H9 (cell line): ENCODE measurements around the gene SUPT7L. TPM values are rescaled to one million over a fixed set of nuclear protein-coding genes. Genes with fewer than 3 reads are reported as not detected.

Experiments used
- DNase-seq: peaks from one replicate; pipeline ENCODE4 v3.0.0-alpha.2; 2017
- H2AFZ ChIP-seq: one replicate; pipeline ENCODE4 v1.6.1; 2013; ENCODE audit warnings: mild to moderate bottlenecking, low read length, control low read depth, moderate library complexity
- H2AK5ac ChIP-seq: 2 replicates; pipeline ENCODE4 v1.6.1; 2013; ENCODE audit warnings: low read length, control low read depth, mixed read lengths; ENCODE audit not compliant: insufficient read length
- H2BK120ac ChIP-seq: one replicate; pipeline ENCODE4 v1.6.1; 2013; ENCODE audit warnings: low read depth, mild to moderate bottlenecking, low read length, control low read depth, inconsistent platforms; ENCODE audit not compliant: poor library complexity, severe bottlenecking
- H2BK12ac ChIP-seq: 2 replicates; pipeline ENCODE4 v1.6.1; 2013; ENCODE audit warnings: low read length, control low read depth, mixed read lengths, low read depth; ENCODE audit not compliant: insufficient read length
- H2BK15ac ChIP-seq: 2 replicates; pipeline ENCODE4 v1.6.1; 2013; ENCODE audit warnings: low read depth, low read length, control low read depth
- H2BK20ac ChIP-seq: one replicate; pipeline ENCODE4 v1.6.1; 2013; ENCODE audit warnings: low read depth, mild to moderate bottlenecking, low read length, control low read depth, inconsistent platforms; ENCODE audit not compliant: poor library complexity, severe bottlenecking
- H2BK5ac ChIP-seq: 2 replicates; pipeline ENCODE4 v1.6.1; 2013; ENCODE audit warnings: low read length, control low read depth, mixed read lengths; ENCODE audit not compliant: insufficient read length
- H3K14ac ChIP-seq: 2 replicates; pipeline ENCODE4 v1.6.1; 2013; ENCODE audit warnings: low read length, control low read depth; ENCODE audit not compliant: insufficient read depth
- H3K18ac ChIP-seq: 2 replicates; pipeline ENCODE4 v1.6.1; 2013; ENCODE audit warnings: low read depth, mild to moderate bottlenecking, mixed read lengths, low read length, control low read depth; ENCODE audit not compliant: insufficient read length
- H3K23ac ChIP-seq: 2 replicates; pipeline ENCODE4 v1.6.1; 2013; ENCODE audit warnings: low read length, control low read depth, mixed read lengths, low read depth; ENCODE audit not compliant: insufficient read length
- H3K23me2 ChIP-seq: 2 replicates; pipeline ENCODE4 v1.6.1; 2013; ENCODE audit warnings: low read depth, mild to moderate bottlenecking, mixed read lengths, low read length, control low read depth; ENCODE audit not compliant: insufficient read length, poor library complexity, severe bottlenecking
- H3K27ac ChIP-seq: 2 replicates; pipeline ENCODE4 v1.5.1; 2013; ENCODE audit warnings: low read length, control low read depth, mixed read lengths, low read depth; ENCODE audit not compliant: insufficient read length
- H3K27me3 ChIP-seq: 2 replicates; pipeline ENCODE4 v1.6.1; 2013; ENCODE audit warnings: low read length, control low read depth, inconsistent platforms; ENCODE audit not compliant: insufficient read depth
- H3K4ac ChIP-seq: 2 replicates; pipeline ENCODE4 v1.6.1; 2013; ENCODE audit warnings: low read depth, mild to moderate bottlenecking, control low read depth, inconsistent platforms, low read length, moderate library complexity
- H3K4me1 ChIP-seq: 2 replicates; pipeline ENCODE4 v1.6.1; 2013; ENCODE audit warnings: low read length, control low read depth, inconsistent platforms; ENCODE audit not compliant: insufficient read depth
- H3K4me2 ChIP-seq: 2 replicates; pipeline ENCODE4 v1.6.1; 2013; ENCODE audit warnings: low read length, control low read depth, mixed read lengths; ENCODE audit not compliant: insufficient read length, insufficient read depth
- H3K56ac ChIP-seq: 2 replicates; pipeline ENCODE4 v1.6.1; 2013; ENCODE audit warnings: low read depth, mild to moderate bottlenecking, mixed read lengths, low read length, control low read depth; ENCODE audit not compliant: insufficient read length
- H3K79me1 ChIP-seq: 2 replicates; pipeline ENCODE4 v1.6.1; 2013; ENCODE audit warnings: low read depth, mild to moderate bottlenecking, moderate library complexity, low read length, control low read depth, inconsistent platforms; ENCODE audit not compliant: insufficient read depth, poor library complexity, severe bottlenecking
- H3K79me2 ChIP-seq: 2 replicates; pipeline ENCODE4 v1.6.1; 2013; ENCODE audit warnings: low read length, control low read depth, inconsistent platforms; ENCODE audit not compliant: insufficient read depth
- H3K9ac ChIP-seq: 2 replicates; pipeline ENCODE4 v1.6.1; 2013; ENCODE audit warnings: low read length, control low read depth, mixed read lengths; ENCODE audit not compliant: insufficient read length; ENCODE audit errors: extremely low read depth
- H3K9me3 ChIP-seq: one replicate; pipeline ENCODE4 v1.6.1; 2013; ENCODE audit warnings: low read depth, low read length, inconsistent platforms; ENCODE audit not compliant: control insufficient read depth
- H3T11ph ChIP-seq: one replicate; pipeline ENCODE4 v1.6.1; 2013; ENCODE audit warnings: mild to moderate bottlenecking, low read length, control low read depth, inconsistent platforms
- H4K20me1 ChIP-seq: one replicate; pipeline ENCODE4 v1.6.1; 2013; ENCODE audit not compliant: control insufficient read depth, insufficient read length, insufficient read depth
- H4K5ac ChIP-seq: 2 replicates; pipeline ENCODE4 v1.6.1; 2013; ENCODE audit warnings: low read depth, mild to moderate bottlenecking, mixed read lengths, low read length, control low read depth; ENCODE audit not compliant: insufficient read length
- H4K8ac ChIP-seq: replicated peaks from 2 replicates; pipeline ENCODE4 v1.6.1; 2013; ENCODE audit warnings: low read length, control low read depth, mixed read lengths, low read depth; ENCODE audit not compliant: insufficient read length
- H4K91ac ChIP-seq: 2 replicates; pipeline ENCODE4 v1.6.1; 2013; ENCODE audit warnings: low read depth, mild to moderate bottlenecking, moderate library complexity, mixed read lengths, low read length, control low read depth; ENCODE audit not compliant: insufficient read length
- H3K27ac Mint-ChIP-seq, 3 experiments: 2 replicates in 2 of 3; 3 replicates in 1 of 3; pipeline ENCODE4 v1.8.0; 2020 to 2021; ENCODE audit warnings: mixed read lengths in 3 of 3, mild to moderate bottlenecking in 1 of 3, moderate library complexity in 1 of 3
- H3K27me3 Mint-ChIP-seq: 2 replicates; pipeline ENCODE4 v1.8.0; 2021; ENCODE audit warnings: low read depth, mild to moderate bottlenecking, moderate library complexity, mixed read lengths
- H3K36me3 Mint-ChIP-seq, 3 experiments: 2 replicates in 2 of 3; 3 replicates in 1 of 3; pipeline ENCODE4 v1.8.0; 2020 to 2021; ENCODE audit warnings: low read depth in 3 of 3, mixed read lengths in 3 of 3; ENCODE audit not compliant: insufficient read depth in 1 of 3
- H3K4me1 Mint-ChIP-seq, 2 experiments: 2 replicates each; pipeline ENCODE4 v1.8.0; 2020; ENCODE audit warnings: mixed read lengths in 2 of 2
- H3K4me3 Mint-ChIP-seq, 2 experiments: 2 replicates in 1 of 2; 3 replicates in 1 of 2; pipeline ENCODE4 v1.8.0; 2020 to 2021; ENCODE audit warnings: mild to moderate bottlenecking in 2 of 2, mixed read lengths in 2 of 2, moderate library complexity in 1 of 2
- H3K9me3 Mint-ChIP-seq, 2 experiments: 2 replicates in 1 of 2; 3 replicates in 1 of 2; pipeline ENCODE4 v1.8.0; 2020; ENCODE audit warnings: mild to moderate bottlenecking in 2 of 2, mixed read lengths in 2 of 2, moderate library complexity in 1 of 2
- WGBS: extraction: QIAGEN DNeasy Blood & Tissue Kit; methylation state at CpG from one replicate; pipeline ENCODE4 v1.1.7; 2013; ENCODE audit warnings: missing lambda C conversion rate, low lambda C conversion rate, mixed read lengths; ENCODE audit not compliant: insufficient read length; ENCODE audit errors: extremely low coverage; 5-methylcytosine and 5-hydroxymethylcytosine counted together
- total RNA-seq: library from RNA; stranded (reverse); gene quantifications from 2 replicates; pipeline ENCODE4 v1.2.1, GENCODE V29; 2021
- TF ChIP-seq, protein P1 (sequence below): fragments of 200-600 bp; sonication (generic); conservative IDR thresholded peaks from 3 replicates; pipeline ENCODE4 v1.8.0; 2021; ENCODE audit warnings: antibody characterized with exemption, mild to moderate bottlenecking

The SUPT7L gene
- total RNA-seq, 1 experiment from 2014 or later, result 30.4 TPM

DNA sequence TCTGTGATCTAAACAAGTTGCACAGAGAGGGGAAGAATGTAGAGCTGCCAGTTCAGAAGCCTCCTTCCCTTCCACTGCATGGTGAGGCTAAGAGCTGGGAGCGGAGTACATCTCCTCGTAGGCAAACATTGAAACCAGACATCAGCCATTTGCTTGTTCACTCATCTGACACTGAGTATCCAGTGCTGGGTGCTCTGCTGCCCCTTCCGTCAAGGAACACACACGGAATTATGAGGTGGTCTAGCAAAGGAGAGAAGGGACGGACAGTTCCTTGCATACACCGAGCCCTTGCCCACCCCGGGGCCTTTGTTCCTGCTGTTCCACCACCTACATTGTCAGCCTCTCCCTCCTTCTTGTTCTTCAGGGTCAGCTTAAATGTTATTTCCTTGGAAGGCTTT lies 44.8 kb upstream of the SUPT7L start:
- no peak overlapping the region for H3K4ac ChIP-seq
- H3K27me3 Mint-ChIP-seq, result peaks cover 1% of the 10 kb centered on the region; the same call in 1 of the 2 replicates
- H3K18ac ChIP-seq, result no peak overlapping the region
- H4K20me1 ChIP-seq, result no peaks in the 10 kb centered on the region
- H2AFZ ChIP-seq, result no peak overlapping the region
- H3K23me2 ChIP-seq, result no peaks in the 10 kb centered on the region
- H3K27ac ChIP-seq, result no peak overlapping the region
- H2AK5ac ChIP-seq, result no peak overlapping the region
- H4K8ac ChIP-seq, result no peak overlapping the region
- no peak overlapping the region for H2BK20ac ChIP-seq
- no peaks in the 10 kb centered on the region for H3K79me2 ChIP-seq
- H2BK5ac ChIP-seq, result no peak overlapping the region
- no peak overlapping the region for H2BK120ac ChIP-seq
- H2BK15ac ChIP-seq, result no peak overlapping the region
- no peaks in the 10 kb centered on the region for H3K4me1 ChIP-seq
- no peak for DNase-seq
- H4K5ac ChIP-seq, result no peak overlapping the region
- no peak overlapping the region for H3K4me2 ChIP-seq
- no peaks in the 10 kb centered on the region for H3K9me3 ChIP-seq
- no peak overlapping the region for H3T11ph ChIP-seq
- TF ChIP-seq, protein P1, sequence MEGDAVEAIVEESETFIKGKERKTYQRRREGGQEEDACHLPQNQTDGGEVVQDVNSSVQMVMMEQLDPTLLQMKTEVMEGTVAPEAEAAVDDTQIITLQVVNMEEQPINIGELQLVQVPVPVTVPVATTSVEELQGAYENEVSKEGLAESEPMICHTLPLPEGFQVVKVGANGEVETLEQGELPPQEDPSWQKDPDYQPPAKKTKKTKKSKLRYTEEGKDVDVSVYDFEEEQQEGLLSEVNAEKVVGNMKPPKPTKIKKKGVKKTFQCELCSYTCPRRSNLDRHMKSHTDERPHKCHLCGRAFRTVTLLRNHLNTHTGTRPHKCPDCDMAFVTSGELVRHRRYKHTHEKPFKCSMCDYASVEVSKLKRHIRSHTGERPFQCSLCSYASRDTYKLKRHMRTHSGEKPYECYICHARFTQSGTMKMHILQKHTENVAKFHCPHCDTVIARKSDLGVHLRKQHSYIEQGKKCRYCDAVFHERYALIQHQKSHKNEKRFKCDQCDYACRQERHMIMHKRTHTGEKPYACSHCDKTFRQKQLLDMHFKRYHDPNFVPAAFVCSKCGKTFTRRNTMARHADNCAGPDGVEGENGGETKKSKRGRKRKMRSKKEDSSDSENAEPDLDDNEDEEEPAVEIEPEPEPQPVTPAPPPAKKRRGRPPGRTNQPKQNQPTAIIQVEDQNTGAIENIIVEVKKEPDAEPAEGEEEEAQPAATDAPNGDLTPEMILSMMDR, result no peak
- WGBS, result no CpG with 5 or more reads among the region's 7 CpGs
- H3K4me3 Mint-ChIP-seq, result no peak overlapping the region
- H2BK12ac ChIP-seq, result no peak overlapping the region
- peaks cover 10 to 18% of the 10 kb centered on the region in 2 experiments for H3K4me1 Mint-ChIP-seq
- no peaks in the 10 kb centered on the region for H3K79me1 ChIP-seq
- no peaks in the 10 kb centered on the region for H3K27me3 ChIP-seq
- no peak overlapping the region for H3K56ac ChIP-seq
- H3K9me3 Mint-ChIP-seq, result no peaks in the 10 kb centered on the region
- H4K91ac ChIP-seq, result no peak overlapping the region
- H3K36me3 Mint-ChIP-seq, result no peaks in the 10 kb centered on the region; a peak in 1 of 7 replicates
- no peak overlapping the region for H3K9ac ChIP-seq
- no peak overlapping the region for H3K23ac ChIP-seq
- H3K14ac ChIP-seq, result no peak overlapping the region
- H3K27ac Mint-ChIP-seq, result no peak overlapping the region
